HG03108 (cell line): ENCODE results near the gene PRR5L.
"Not testable (repeated sequence)": the region's sequence is repeated elsewhere in the genome, so short reads cannot be mapped to it uniquely, and the experiment has no call there.

Experiments used
- ATAC-seq: cut with Tn5 transposase; IDR thresholded peaks from one replicate; pipeline ENCODE4 v1.9.1; 2021; ENCODE audit warnings: moderate library complexity; ENCODE audit not compliant: unreplicated experiment

The PRR5L gene

DNA sequence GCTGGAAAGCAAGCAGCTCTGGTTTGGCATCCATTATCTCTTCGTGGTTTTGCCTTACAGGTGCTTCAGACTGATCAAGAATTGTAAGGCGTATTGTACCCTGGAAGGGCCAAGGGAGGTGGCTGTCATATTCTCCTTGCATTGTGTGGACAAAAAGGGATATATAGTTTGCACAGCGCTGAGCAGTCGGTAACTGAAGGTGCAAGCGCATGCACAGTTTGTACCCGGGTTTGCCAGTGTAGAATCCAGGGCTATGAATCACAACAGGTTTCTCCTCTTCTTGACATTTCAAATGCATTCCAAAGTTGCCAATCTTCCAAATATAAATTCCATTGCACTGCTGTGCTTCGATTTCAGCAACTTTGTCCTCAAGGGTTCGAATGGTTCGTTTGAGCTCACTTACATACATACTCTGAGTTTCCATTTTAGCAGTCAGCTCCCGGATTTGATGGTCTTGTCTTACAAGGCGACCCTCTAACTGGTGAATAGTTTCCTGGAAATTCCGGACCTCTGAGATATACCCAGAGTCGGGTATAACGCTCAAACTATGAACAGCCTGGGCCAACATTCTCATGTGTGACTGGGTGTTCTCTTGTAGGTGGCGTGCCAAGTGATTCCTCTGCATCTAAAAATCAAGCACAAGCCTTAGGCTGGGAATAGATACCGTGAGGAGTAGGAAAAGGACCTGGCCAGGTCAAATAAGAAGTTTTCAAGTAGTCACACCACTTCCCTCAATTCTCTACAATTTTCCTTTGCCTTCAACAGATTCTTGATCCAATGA is 194.1 kb downstream of the PRR5L start:
- ATAC-seq = no peak

DNA sequence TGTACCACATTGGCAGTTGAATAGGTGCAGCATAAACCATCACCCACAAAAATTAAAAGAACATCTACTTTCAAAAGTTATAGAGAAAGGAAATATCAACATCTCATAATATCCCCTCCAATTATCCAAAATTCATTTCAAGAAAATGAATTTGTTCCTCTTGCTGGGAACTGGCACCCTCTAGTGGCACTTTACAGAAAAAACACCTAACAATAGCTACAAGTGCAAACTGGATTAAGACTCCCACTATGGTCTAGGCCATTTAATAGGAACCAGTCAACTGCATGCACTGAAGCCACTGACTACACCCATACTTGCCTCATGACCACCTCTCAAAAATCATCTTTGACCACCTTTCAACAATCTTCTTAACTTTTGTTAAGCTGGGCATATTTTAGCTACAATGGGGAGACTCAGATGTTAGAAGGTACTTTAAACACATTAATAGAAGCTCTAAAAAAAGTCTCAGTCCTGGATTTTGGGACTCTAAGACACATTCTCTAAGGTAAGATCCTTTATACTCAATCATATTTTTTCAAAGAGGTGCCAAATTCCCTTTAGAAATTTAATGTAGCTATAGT is 196.7 kb downstream of the PRR5L start:
- no peak for ATAC-seq

DNA sequence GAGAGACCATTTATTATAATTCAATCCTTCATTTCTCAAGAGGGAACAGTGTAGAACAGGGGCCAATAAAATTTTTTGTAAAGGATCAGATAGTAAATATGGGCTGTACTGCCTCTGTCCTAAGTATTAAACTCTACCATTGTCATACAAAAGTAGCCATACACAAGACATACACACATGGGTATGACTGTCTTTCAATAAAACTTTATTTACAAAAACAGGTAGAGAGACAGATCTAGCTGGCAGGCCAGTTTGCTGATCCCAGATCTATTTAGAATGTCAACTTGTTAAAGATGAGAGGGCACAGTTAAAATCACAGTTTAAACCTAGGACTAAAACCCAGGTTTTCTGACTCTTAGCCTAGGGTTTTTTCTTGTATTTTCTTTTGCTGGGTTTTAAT is 197.2 kb downstream of the PRR5L start:
- no peak for ATAC-seq

DNA sequence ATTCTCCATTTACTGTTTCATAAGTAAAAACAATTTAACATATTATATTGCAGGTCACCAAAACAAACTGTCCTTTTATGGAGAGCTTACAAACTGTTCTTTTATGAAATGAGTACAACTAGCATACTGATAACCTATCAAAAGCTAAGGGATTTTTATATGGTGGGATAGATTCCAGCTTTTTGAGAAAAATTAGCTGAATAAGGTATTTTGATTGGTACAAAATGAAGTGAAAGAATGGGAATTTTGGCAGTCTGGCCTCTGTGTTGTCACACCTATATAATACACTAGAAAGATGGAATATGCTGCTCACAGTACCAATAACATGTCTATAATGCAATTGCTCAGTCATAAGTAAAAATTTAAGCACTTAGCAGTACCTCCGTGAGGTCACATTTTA is 202.6 kb downstream of the PRR5L start:
- ATAC-seq = no peak

DNA sequence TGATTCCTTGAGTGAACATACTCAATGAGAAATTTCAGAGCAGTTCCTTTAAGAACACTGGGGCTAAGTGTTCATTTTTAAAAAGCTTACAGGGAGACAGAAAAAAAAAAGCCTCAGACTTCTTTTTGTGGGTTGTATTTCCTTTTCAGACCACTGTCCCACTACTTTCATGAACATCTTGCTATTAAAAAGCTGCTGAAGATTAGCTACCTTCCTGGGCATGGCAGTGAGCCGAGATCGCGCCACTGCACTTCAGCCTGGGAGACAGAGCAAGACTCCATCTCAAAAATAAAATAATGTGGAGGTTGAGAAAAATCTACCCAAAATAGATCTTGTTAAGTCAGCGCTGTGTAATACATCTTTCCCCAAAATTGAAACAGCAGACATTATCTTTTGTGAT is 203.2 kb downstream of the PRR5L start:
- no peak for ATAC-seq

DNA sequence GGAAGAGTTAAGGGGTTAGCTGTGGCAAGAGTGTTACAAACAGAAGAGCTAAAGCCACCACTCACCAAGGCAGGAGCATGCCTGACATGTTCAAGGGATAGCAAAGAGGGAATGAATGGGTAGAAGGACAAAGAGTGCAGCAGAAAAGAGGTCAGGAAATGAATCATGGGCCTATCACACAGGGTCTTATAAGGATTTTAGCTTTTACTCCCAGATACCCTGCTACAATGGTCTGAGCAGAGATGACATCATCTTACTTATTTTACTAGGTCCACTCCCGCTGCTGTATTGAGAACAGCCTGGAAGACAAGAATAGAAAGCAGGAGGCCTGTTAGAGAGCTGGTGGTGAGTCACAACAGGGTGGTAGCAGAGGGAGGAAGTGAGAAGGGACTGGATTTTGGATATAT is 204.2 kb downstream of the PRR5L start:
- peak; percentile 92 for ATAC-seq

DNA sequence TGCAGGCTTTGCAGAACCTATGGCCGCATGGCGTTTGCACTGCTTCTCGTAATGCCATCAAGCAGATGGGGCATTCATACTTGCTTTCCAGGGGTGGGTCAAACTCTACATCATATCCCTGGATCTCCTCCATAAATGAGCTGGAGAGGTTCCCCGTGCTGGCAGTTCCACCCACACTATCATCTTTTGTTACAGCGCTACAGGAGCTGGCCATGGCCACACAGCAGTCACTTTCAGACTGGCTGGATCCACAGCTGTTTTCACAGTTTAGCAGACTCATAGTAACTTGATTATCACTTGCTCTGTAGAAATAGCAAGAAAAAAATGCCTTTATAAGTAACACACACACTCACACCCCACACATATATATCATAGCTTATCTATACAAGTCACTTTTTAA is 205.1 kb downstream of the PRR5L start:
- ATAC-seq = no peak

DNA sequence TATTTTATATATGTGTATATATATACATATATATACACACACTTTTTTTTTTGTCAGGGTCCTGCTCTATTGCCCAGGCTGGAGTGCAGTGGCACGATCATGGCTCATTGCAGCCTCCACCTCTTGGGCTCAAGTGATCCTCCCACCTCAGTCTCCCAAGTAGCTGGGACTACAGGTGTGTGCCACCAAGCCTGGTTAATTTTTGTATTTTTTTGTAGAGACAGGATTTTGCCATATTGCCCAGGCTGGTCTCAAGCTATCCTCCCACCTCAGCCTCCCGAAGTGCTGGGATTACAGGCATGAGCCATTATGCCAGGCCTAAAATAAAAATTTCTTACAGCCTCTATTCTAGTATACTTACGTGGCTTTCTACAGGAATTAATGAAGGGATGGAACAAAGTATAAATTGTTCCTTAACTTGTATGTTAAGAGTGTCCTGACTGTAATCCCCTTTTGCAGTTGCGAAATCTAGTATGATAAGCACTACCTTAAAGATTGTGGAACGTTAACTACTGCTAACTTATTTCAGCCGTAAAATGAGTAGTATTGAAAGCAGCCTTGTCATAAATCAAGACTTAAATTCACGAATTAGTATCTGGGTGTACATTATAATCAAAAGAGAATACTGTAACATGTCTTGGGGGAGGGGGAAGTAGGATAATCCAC is 211.9 kb downstream of the PRR5L start:
- ATAC-seq = no peak

DNA sequence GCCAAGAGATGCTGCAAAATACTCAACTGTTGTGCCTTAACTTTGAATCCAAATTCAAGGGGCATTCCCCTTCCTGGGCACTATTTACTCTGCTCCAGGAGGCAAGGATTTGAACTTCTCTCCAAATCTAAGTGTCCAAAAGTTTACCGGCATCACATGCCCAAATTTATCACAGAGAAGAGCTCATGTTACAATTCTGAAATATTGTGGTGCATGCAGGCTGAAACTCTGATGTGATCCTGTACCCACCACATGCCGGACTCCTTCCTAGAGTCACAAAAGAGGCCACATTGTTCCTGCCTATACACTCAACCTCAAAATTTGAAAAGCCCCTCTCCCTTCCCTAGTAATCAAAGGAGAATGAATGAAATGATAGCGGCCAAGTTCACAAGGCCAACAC is 212.7 kb downstream of the PRR5L start:
- no peak for ATAC-seq

DNA sequence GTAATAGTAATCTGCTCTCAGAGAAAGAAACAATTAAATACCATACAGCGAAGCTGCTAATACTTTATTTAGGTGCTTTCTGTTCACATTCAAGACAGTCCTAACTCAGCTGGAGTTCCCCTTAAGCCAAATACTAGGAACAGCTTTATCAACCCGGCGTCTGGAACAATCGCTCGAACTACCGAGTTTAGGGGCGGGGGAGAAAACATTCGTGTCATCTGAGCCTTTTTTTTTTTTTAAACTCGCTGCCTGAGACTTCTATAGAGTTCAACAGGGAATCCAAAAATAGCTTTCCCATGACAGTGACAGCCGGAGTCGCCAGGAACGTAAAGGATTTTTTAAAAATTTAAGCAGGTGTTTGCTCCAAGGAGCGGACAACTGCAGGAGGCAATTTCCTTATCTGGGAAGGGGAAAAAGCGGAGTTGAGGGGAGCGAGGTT is 213.1 kb downstream of the PRR5L start:
- ATAC-seq = no peak

DNA sequence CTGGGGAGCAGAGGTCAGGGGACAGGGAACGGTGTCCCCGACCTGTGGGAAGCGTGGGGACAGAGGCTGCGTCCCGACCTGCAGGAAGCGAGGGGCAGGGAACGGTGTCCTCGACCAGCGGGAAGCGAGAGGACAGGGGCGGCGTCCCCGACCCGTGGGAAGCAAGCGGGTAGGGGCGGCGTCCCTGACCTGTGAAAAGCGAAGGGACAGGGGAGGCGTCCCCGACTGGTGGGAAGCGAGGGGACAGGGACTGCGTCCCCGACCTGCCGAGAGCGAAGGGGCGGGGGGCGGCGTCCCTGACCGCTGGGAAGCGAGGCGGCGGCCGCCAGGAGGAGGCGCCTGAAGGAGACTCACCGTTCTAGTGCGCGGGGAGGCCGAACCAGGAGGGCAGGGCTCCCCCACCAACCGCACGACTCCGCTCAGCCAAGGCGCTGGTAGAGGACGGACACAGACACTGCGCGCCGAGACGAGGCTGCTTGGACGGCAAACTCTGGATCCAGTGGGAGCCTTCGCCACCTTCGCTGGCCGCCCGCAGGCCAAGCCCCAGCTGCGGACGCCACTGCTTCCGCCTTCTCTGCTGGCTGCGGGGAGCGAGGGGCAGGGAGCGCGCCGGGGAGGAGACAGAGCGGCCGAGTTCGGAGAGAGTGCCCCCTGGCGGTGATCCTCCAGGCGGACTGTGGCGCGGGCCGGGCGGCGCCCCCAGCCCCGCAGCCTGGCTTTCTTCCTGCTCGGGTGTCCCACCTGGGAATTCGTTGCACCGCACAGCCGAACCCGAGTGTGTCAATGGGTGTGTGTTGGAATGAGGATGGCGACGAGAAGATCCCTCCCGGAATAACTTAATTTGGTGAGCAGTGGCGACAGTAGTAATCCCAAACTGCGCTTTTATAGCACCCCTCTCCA is 213.9 kb downstream of the PRR5L start, which contains the start of gene TRAF6:
TRAF6 (minus strand) TSS at position 579 of the 900 bp plus-strand sequence. CDS start 8,757 bp downstream, outside the sequence.
- ATAC-seq = peak; percentile 98

DNA sequence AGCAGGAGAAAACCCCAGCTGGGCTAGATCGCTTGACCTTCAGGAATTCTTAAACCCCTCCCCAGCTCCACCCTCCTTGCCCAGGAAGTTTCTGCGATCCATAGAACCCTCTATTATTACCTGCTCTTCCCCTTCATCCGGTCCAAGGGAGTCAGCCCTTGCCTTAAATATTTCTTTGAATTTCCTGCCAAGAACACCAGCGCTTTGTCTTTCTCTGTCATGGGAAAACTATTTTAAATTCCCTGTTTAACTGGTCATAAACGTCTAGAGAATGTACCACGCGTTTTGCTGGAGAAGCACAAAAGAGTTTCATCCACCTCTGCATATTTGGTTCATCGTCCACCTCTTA is 214.5 kb downstream of the PRR5L start:
- no peak for ATAC-seq

DNA sequence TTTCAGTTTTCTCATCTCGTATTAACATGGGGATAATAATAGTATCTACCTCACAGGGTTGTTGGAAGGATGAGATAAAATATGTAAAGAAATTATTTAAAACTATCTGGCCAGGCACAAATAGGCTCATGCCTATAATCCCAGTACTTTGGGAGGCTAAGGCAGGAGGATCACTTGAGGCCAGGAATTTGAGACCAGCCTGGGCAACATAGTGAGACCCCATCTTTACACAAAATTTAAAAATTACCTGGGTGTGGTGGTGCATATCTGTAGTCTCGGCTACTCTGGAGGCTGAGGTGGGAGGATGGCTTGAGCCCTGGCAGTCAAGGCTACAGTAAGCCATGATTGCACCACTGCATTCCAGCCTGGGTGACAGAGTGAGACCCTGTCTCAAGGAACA is 215.0 kb downstream of the PRR5L start:
- not testable (repeated sequence) for ATAC-seq

DNA sequence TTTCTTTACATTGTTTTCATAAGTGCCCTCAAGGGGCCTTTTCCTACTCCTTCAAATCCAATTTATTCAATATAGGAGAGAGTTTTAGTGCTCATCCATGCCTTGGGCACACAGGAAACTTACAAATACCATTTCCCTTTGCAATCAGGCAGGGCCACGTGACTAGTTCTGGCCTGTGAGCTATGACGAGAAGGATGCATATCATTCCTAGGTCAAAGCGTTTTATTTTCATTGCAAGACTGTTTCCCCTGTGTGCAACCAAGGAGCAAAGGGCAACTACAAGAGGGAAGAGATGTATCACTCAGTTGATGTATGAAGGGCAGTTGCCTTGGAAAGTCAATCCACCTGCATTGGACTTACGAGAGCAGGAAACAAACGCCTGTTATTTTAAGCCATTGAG is 215.9 kb downstream of the PRR5L start:
- no peak for ATAC-seq

DNA sequence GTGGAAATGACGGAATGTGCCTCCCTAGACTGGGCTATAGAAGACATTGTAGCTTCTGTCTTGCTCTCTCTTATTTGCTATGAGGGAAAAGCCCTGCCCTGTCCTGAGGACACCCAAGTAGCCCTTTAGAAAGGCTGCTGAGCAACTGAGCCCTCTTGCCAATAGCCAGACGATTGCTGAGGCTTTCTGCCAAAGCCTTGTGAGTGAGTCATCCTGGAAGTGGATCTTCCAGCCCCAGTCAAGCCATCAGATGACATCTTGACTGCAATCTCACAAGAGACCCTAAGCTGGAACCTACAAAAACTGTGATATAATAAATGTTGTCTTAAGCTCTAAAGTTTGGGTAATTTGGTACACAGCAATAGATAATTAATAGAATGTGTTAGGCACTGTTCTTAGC is 217.9 kb downstream of the PRR5L start:
- ATAC-seq = no peak
